Effector memory CD4-positive, alpha-beta T cell (primary cell): ENCODE results near the gene DYNC1I1.

Experiments used
- DNase-seq, 3 donors: peaks; one replicate each; pipeline ENCODE4 v3.0.0-alpha.2; 2020
- H3K27ac ChIP-seq: 2 replicates; pipeline ENCODE4 v1.7.0; 2013; ENCODE audit warnings: mild to moderate bottlenecking, low read length, moderate library complexity; ENCODE audit not compliant: insufficient read depth, poor library complexity, severe bottlenecking
- H3K27me3 ChIP-seq: replicated peaks from 2 replicates; pipeline ENCODE4 v1.7.0; 2013; ENCODE audit warnings: mild to moderate bottlenecking, low read length; ENCODE audit not compliant: insufficient read depth, control insufficient read depth, poor library complexity, severe bottlenecking
- H3K36me3 ChIP-seq: 2 replicates; pipeline ENCODE4 v1.7.0; 2013; ENCODE audit warnings: mild to moderate bottlenecking, low read length, moderate library complexity; ENCODE audit not compliant: control insufficient read depth, insufficient read depth
- H3K4me1 ChIP-seq: 2 replicates; pipeline ENCODE4 v1.7.0; 2013; ENCODE audit warnings: low read length, mild to moderate bottlenecking; ENCODE audit not compliant: control insufficient read depth, insufficient read depth, poor library complexity, severe bottlenecking
- H3K4me3 ChIP-seq: 2 replicates; pipeline ENCODE4 v1.7.0; 2013; ENCODE audit warnings: low read length, low read depth, mild to moderate bottlenecking; ENCODE audit not compliant: insufficient read depth, poor library complexity, severe bottlenecking
- H3K9me3 ChIP-seq: 2 replicates; pipeline ENCODE4 v1.7.0; 2013; ENCODE audit warnings: mild to moderate bottlenecking, low read length, moderate library complexity; ENCODE audit not compliant: control insufficient read depth

The DYNC1I1 gene

DNA sequence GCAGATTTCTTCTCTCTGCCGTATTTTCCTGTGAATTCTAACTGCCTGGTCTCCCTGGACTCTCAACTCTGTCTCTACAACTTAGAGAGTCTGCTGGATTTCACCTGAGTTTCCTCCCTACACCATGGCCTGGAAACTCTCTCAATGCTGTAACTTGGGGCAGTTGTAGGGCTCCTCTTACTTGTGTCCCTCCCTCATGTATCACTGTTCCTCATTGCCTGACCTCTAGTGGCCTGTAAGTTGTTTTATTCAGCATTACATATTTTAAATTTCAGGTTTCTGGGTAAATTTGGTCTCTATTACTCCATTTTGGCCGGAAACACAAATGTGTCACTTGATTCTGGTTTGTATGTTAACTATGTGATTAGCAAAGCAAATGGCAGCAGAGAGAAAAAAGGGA lies 70.9 kb downstream of the DYNC1I1 start:
- no peaks in the 10 kb centered on the region for H3K4me1 ChIP-seq
- H3K27ac ChIP-seq = no peak overlapping the region
- H3K4me3 ChIP-seq = no peak overlapping the region
- no peaks in the 10 kb centered on the region for H3K27me3 ChIP-seq
- DNase-seq = no peak
- no peaks in the 10 kb centered on the region for H3K9me3 ChIP-seq
- no peaks in the 10 kb centered on the region for H3K36me3 ChIP-seq

GRCh38 chr7:95845007-95845406 lies 72.7 kb downstream of the DYNC1I1 start:
- H3K27ac ChIP-seq = no peak overlapping the region
- no peak for DNase-seq
- H3K36me3 ChIP-seq = no peaks in the 10 kb centered on the region
- no peaks in the 10 kb centered on the region for H3K9me3 ChIP-seq
- H3K4me3 ChIP-seq = no peak overlapping the region
- H3K4me1 ChIP-seq = no peaks in the 10 kb centered on the region
- no peaks in the 10 kb centered on the region for H3K27me3 ChIP-seq

DNA sequence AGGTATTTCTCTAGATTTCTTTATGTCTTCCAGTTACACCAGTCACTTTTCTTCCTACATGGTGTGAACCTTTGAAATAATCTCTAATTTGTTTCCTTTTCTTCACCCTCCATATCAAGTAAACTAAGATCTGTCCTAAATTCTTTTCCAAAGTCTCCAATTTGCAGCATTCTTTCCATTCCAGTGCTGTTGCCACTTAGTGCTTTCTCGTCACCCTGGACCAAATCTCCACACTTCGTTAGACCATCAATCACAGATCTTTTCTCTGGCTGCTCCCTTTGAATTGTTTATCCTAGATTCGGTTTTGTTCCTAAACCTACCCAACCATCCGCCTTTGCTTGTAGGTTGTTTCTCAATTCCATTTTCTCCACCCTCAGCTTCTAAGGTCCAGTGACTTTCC lies 74.7 kb downstream of the DYNC1I1 start:
- Histone ChIP-seq H3K27me3 (no peaks in the 10 kb centered on the region), H3K4me3 (no peak overlapping the region), H3K27ac (no peak overlapping the region), H3K4me1 (no peaks in the 10 kb centered on the region), H3K36me3 (no peaks in the 10 kb centered on the region), H3K9me3 (no peaks in the 10 kb centered on the region)
- DNase-seq = no peak

DNA sequence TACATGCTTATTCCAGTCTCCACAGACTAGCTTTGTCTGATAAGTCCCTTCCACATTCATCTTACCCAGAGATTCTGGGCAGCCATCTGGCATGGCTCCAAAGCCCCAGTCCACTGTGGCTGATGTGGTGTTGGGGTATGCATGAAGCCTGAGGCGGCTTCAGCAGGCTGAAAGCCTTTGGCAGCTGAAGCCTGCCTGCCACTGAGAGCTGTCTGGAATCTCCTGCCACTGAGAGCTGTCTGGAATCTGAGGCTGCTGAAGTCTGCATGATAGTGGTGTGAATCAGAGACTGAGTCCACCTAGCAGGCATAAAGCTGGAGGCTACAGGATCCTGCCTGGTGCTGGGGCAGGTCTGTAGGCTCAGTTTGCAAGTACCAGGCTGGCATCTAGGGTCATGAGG lies 87.1 kb downstream of the DYNC1I1 start:
- Histone ChIP-seq H3K27me3 (no peaks in the 10 kb centered on the region), H3K36me3 (no peaks in the 10 kb centered on the region), H3K9me3 (no peaks in the 10 kb centered on the region), H3K4me3 (no peak overlapping the region), H3K27ac (no peak overlapping the region), H3K4me1 (no peaks in the 10 kb centered on the region)
- DNase-seq = no peak

DNA sequence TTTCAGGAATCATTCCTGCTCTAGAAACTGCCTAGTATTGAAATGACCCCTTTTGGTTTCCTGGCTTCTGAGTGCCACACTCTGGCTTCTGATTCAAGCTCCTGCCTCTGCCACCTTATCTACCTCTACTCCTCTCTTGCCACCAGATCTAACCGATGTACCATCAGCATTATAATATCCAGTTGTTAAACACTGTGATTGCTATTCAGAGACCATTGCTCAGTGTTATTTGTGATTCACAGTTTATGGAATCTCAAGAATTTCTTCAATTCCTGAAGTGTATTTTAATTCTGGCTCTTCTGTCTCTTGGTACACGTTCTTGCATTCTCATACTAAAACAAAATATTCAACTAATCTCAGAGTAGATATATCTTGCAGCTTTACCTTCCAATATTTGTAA lies 88.7 kb downstream of the DYNC1I1 start:
- Histone ChIP-seq H3K9me3 (no peaks in the 10 kb centered on the region), H3K36me3 (no peaks in the 10 kb centered on the region), H3K27ac (no peak overlapping the region)

DNA sequence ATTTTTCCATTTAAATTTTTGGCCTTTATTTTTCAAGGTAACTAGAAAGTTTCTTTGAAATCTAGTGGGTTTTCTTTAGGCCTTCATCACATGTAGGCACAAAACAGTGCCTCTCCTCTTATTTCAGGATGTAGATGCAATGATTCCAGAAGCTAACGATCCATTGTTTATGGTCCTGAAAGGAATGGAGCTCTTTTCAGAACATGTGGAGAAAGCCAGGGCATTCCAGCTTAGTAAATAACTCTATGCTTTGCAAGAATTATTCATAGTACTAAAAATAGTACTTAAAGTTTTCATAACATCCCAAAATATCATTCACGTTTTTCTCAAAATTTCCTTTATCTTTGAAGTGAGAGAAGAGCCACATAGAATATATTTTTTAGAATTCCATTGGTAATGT lies 91.3 kb downstream of the DYNC1I1 start:
- Histone ChIP-seq H3K36me3 (no peaks in the 10 kb centered on the region), H3K4me1 (no peaks in the 10 kb centered on the region), H3K27ac (no peak overlapping the region), H3K9me3 (no peaks in the 10 kb centered on the region), H3K27me3 (no peaks in the 10 kb centered on the region), H3K4me3 (no peak overlapping the region)
- DNase-seq = no peak

More for the DNA sequence above, 88.7 kb downstream of the DYNC1I1 start:
- Histone ChIP-seq H3K27me3 (no peaks in the 10 kb centered on the region), H3K4me3 (no peak overlapping the region), H3K4me1 (no peaks in the 10 kb centered on the region)
- DNase-seq = no peak

DNA sequence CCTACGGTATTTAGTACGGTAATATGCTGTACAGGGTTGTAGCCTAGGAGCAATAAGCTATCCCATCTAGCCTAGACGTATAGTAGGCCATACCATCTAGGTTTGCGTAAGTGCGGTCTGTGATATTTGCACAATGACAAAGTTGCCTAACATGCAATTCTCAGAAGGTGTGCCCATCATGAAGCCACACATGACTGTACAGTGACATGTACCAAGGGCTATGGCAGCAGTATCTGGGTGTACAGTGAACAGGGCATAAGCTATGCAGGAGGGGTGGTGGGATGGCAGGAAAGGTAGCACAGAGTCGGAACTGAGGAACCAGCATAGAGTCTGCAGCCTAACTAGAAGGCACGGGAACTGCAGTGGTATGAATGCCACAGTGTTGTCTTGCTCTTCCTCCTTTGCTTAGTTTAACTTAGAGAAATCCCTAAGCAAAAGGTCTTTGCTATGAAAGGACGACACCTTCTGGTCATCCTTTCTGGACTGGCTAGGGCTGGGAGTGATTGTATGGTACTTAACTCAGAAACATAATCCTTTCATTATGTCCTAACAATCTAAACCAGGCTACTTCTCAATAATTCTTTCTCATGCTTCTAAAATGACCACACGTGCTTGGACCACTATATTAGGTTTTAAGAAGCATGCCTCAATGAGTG lies 93.5 kb downstream of the DYNC1I1 start:
- Histone ChIP-seq H3K27ac (no peak overlapping the region), H3K4me3 (no peak overlapping the region), H3K4me1 (no peaks in the 10 kb centered on the region), H3K36me3 (no peaks in the 10 kb centered on the region), H3K27me3 (no peaks in the 10 kb centered on the region), H3K9me3 (no peaks in the 10 kb centered on the region)
- DNase-seq = no peak

DNA sequence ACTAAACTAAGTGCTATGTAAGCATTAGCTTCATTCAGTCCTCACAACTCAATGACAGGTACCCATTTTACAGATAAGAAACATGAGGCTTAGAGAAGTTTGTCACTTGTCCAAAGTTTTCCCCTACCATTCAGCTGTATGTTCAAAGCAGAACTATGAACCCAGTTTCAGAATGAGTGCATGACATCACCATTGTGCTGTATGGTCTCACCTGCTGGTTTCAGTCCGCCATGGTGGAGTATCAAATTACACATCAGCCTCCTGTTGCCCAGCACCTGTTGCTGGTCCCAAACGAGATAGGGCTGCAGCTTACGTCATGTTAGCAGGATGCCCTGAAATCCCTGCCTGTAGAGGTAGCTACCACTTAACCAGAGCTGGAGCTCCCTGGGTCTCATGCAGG lies 95.0 kb downstream of the DYNC1I1 start:
- no peaks in the 10 kb centered on the region for H3K4me1 ChIP-seq
- no peaks in the 10 kb centered on the region for H3K36me3 ChIP-seq
- H3K9me3 ChIP-seq = no peaks in the 10 kb centered on the region
- H3K27ac ChIP-seq = no peak overlapping the region
- DNase-seq = no peak
- H3K4me3 ChIP-seq = no peak overlapping the region
- H3K27me3 ChIP-seq = no peaks in the 10 kb centered on the region

- Histone ChIP-seq H3K9me3 (no peaks in the 10 kb centered on the region), H3K36me3 (no peaks in the 10 kb centered on the region), H3K27me3 (no peaks in the 10 kb centered on the region), H3K4me1 (no peaks in the 10 kb centered on the region), H3K4me3 (no peak overlapping the region), H3K27ac (no peak overlapping the region)
- DNase-seq = no peak
Observed at GRCh38 chr7:95871075-95871848, 98.9 kb downstream of the DYNC1I1 start.

- Histone ChIP-seq H3K4me3 (no peak overlapping the region), H3K27ac (no peak overlapping the region), H3K9me3 (no peaks in the 10 kb centered on the region), H3K27me3 (no peaks in the 10 kb centered on the region), H3K4me1 (no peaks in the 10 kb centered on the region), H3K36me3 (no peaks in the 10 kb centered on the region)
- DNase-seq = no peak
Observed at GRCh38 chr7:95871896-95872295, 99.5 kb downstream of the DYNC1I1 start.
